ENCODE results near the gene KCTD20. TPM values are rescaled to one million over a fixed set of nuclear protein-coding genes. Genes with fewer than 3 reads are reported as not detected.

Gene KCTD20
- total RNA-seq, 1 donor from 2014 or later = 48.8 TPM

GRCh38 chr6:36505744-36506534 lies 63.1 kb downstream of the KCTD20 start:
- no peak for DNase-seq (ENCODE audit: low read depth)
- H3K4me3 ChIP-seq (ENCODE audit: low read depth, low read length) = no peak overlapping the region
- no peak for TF ChIP-seq CTCF (conservative IDR thresholded peaks at IDR 0.05; ENCODE audit: low read depth, low read length)

- DNase-seq (ENCODE audit: low read depth) = no peak
- H3K4me3 ChIP-seq (ENCODE audit: low read depth, low read length) = no peak overlapping the region
- TF ChIP-seq CTCF (conservative IDR thresholded peaks at IDR 0.05; ENCODE audit: low read depth, low read length) = no peak
Observed at GRCh38 chr6:36506611-36507010, 63.8 kb downstream of the KCTD20 start.

GRCh38 chr6:36508532-36508931 lies 65.7 kb downstream of the KCTD20 start:
- no peak overlapping the region for H3K4me3 ChIP-seq (ENCODE audit: low read depth, low read length)
- TF ChIP-seq CTCF (conservative IDR thresholded peaks at IDR 0.05; ENCODE audit: low read depth, low read length) = no peak
- DNase-seq (ENCODE audit: low read depth) = peak; percentile 45

- TF ChIP-seq CTCF (conservative IDR thresholded peaks at IDR 0.05; ENCODE audit: low read depth, low read length) = no peak
- H3K4me3 ChIP-seq (ENCODE audit: low read depth, low read length) = no peak overlapping the region
Observed at GRCh38 chr6:36510365-36510764, 67.6 kb downstream of the KCTD20 start.

GRCh38 chr6:36514554-36515456 lies 72.0 kb downstream of the KCTD20 start:
- DNase-seq (ENCODE audit: low read depth) = peak; percentile 83
- TF ChIP-seq CTCF (conservative IDR thresholded peaks at IDR 0.05; ENCODE audit: low read depth, low read length) = no peak
- no peak overlapping the region for H3K4me3 ChIP-seq (ENCODE audit: low read depth, low read length)

More at GRCh38 chr6:36510365-36510764, 67.6 kb downstream of the KCTD20 start:
- no peak for DNase-seq (ENCODE audit: low read depth)

GRCh38 chr6:36515844-36516243 lies 73.0 kb downstream of the KCTD20 start:
- TF ChIP-seq CTCF (conservative IDR thresholded peaks at IDR 0.05; ENCODE audit: low read depth, low read length) = no peak
- no peak for DNase-seq (ENCODE audit: low read depth)
- no peak overlapping the region for H3K4me3 ChIP-seq (ENCODE audit: low read depth, low read length)
